Measurements from ENCODE around the gene DDX39B. TPM values are rescaled to one million over a fixed set of nuclear protein-coding genes. Genes with fewer than 3 reads are reported as not detected.

Gene DDX39B
- total and polyA plus RNA-seq, 9 of the 15 experiments (the other 6 are each of a cell fraction or from before 2014, with no cell fraction given) = 479 to 869 (median 592) TPM

DNA sequence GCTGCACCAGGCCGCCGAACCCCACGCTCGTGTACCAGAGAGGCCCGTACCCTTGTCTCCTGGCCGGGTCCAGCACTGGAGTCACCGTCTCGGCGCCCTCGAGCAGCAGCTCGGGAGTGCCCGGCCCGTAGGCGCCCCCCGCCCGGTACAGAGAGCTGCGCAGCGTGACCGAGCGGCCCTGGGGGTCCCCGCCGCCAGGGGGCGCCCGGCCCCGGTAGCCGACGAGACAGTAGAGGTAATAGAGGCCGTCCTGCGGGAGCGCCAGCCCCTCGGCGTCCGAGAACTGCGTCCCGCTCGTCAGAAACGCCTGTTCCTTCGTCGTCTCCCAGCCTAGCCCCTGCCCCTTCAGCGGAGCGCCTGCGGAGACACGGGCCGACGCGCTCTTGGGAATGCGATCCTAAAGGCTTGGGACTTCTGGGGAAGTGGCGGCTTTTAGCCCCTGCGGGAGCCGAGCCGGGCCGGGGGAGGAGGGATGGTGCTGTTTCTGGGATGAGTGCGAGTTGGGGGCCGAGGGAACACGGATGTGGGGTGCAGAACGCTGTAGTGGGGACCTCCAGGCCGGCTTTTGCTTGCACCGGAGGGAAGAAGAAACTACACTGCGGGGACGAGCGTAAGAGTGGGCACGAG is 39.1 kb upstream of the DDX39B start (continued):
- TF ChIP-seq TAF1 (IDR thresholded peaks at IDR 0.05; ENCODE audit: control insufficient read depth, extremely low read depth, insufficient read depth, low read length, severe bottlenecking) (peak; percentile 68), SRF (CRISPR knock-in tag; IDR thresholded peaks at IDR 0.05) (peak in 1 of 2 experiments; percentile 38; a peak in 1 of 4 replicates), SP1 (CRISPR knock-in tag; IDR thresholded peaks at IDR 0.05) (peak; percentile 85), HCFC1 (IDR thresholded peaks at IDR 0.05; ENCODE audit: low read depth, low read length) (0 out of 2 replicates have a peak, but pooled peaks have one; percentile 53), SMAD3 (CRISPR knock-in tag; conservative IDR thresholded peaks at IDR 0.05) (0 out of 2 replicates have a peak, but pooled peaks have one; percentile 6), PCBP1 (IDR thresholded peaks at IDR 0.05; ENCODE audit: low read depth, low read length, poor library complexity, severe bottlenecking) (peak; percentile 82), EP400 (IDR thresholded peaks at IDR 0.05) (peak; percentile 44; the same call in 1 of the 2 replicates), ZNF830 (CRISPR knock-in tag; IDR thresholded peaks at IDR 0.05) (no peak), ZSCAN29 (IDR thresholded peaks at IDR 0.05) (0 out of 2 replicates have a peak, but pooled peaks have one; percentile 34), CREB1 (IDR thresholded peaks at IDR 0.05) (peak; percentile 74), CREB1 (CRISPR knock-in tag; IDR thresholded peaks at IDR 0.05) (peak; percentile 89), ATF7 (IDR thresholded peaks at IDR 0.05) (peak; percentile 89), NRF1 (conservative IDR thresholded peaks at IDR 0.05 in 1 of 2, IDR thresholded peaks at IDR 0.05 in 1 of 2) (peak; percentile 81 to 85), ZNF24 (IDR thresholded peaks at IDR 0.05) (peak; percentile 77; the same call in 1 of the 2 replicates), ZFX (CRISPR knock-in tag; IDR thresholded peaks at IDR 0.05) (peak; percentile 93), SMARCC2 (IDR thresholded peaks at IDR 0.05; ENCODE audit: low read depth) (peak; percentile 41; the same call in 1 of the 2 replicates), POLR2A (conservative IDR thresholded peaks at IDR 0.05) (peak; percentile 81)
- TF ChIP-seq, protein P1, sequence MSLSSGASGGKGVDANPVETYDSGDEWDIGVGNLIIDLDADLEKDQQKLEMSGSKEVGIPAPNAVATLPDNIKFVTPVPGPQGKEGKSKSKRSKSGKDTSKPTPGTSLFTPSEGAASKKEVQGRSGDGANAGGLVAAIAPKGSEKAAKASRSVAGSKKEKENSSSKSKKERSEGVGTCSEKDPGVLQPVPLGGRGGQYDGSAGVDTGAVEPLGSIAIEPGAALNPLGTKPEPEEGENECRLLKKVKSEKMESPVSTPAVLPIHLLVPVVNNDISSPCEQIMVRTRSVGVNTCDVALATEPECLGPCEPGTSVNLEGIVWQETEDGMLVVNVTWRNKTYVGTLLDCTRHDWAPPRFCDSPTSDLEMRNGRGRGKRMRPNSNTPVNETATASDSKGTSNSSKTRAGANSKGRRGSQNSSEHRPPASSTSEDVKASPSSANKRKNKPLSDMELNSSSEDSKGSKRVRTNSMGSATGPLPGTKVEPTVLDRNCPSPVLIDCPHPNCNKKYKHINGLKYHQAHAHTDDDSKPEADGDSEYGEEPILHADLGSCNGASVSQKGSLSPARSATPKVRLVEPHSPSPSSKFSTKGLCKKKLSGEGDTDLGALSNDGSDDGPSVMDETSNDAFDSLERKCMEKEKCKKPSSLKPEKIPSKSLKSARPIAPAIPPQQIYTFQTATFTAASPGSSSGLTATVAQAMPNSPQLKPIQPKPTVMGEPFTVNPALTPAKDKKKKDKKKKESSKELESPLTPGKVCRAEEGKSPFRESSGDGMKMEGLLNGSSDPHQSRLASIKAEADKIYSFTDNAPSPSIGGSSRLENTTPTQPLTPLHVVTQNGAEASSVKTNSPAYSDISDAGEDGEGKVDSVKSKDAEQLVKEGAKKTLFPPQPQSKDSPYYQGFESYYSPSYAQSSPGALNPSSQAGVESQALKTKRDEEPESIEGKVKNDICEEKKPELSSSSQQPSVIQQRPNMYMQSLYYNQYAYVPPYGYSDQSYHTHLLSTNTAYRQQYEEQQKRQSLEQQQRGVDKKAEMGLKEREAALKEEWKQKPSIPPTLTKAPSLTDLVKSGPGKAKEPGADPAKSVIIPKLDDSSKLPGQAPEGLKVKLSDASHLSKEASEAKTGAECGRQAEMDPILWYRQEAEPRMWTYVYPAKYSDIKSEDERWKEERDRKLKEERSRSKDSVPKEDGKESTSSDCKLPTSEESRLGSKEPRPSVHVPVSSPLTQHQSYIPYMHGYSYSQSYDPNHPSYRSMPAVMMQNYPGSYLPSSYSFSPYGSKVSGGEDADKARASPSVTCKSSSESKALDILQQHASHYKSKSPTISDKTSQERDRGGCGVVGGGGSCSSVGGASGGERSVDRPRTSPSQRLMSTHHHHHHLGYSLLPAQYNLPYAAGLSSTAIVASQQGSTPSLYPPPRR (CRISPR knock-in tag; IDR thresholded peaks at IDR 0.05; ENCODE audit: borderline replicate concordance) = peak; percentile 94; the same call in 1 of the 2 replicates
- TF ChIP-seq, protein P2, sequence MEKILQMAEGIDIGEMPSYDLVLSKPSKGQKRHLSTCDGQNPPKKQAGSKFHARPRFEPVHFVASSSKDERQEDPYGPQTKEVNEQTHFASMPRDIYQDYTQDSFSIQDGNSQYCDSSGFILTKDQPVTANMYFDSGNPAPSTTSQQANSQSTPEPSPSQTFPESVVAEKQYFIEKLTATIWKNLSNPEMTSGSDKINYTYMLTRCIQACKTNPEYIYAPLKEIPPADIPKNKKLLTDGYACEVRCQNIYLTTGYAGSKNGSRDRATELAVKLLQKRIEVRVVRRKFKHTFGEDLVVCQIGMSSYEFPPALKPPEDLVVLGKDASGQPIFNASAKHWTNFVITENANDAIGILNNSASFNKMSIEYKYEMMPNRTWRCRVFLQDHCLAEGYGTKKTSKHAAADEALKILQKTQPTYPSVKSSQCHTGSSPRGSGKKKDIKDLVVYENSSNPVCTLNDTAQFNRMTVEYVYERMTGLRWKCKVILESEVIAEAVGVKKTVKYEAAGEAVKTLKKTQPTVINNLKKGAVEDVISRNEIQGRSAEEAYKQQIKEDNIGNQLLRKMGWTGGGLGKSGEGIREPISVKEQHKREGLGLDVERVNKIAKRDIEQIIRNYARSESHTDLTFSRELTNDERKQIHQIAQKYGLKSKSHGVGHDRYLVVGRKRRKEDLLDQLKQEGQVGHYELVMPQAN (IDR thresholded peaks at IDR 0.05; ENCODE audit: borderline replicate concordance) = no peak; the same call in 1 of the 2 replicates
- TF ChIP-seq, protein P3, sequence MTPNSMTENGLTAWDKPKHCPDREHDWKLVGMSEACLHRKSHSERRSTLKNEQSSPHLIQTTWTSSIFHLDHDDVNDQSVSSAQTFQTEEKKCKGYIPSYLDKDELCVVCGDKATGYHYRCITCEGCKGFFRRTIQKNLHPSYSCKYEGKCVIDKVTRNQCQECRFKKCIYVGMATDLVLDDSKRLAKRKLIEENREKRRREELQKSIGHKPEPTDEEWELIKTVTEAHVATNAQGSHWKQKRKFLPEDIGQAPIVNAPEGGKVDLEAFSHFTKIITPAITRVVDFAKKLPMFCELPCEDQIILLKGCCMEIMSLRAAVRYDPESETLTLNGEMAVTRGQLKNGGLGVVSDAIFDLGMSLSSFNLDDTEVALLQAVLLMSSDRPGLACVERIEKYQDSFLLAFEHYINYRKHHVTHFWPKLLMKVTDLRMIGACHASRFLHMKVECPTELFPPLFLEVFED (CRISPR knock-in tag; conservative IDR thresholded peaks at IDR 0.05) = no peak
